T1000 (cell line): Measurements from ENCODE around the gene SLC1A2.

Experiments
- DNase-seq: peaks from one replicate; lab custom pipeline; 2025; ENCODE audit warnings: mixed read lengths; lab: John Stamatoyannopoulos, UW

Gene SLC1A2

DNA sequence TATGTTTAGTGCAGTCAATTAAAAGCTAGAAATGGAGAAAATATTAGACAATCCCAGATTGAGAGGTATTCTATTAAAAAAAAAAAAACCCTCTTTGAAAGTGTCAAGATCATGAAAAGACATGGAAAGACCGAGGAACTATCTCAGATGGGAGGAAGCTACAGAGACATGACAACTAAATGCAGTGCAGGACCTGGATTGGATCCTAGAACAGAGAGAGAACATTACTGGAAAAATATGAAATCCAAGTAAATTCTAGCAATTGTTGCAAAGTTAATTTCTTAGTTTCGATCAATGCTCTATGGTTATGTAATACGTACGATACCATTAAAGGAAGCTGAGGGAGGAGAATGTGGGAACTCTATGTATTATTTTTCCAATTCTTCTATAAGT, 43.2 kb downstream of the SLC1A2 start:
- no peak for DNase-seq

DNA sequence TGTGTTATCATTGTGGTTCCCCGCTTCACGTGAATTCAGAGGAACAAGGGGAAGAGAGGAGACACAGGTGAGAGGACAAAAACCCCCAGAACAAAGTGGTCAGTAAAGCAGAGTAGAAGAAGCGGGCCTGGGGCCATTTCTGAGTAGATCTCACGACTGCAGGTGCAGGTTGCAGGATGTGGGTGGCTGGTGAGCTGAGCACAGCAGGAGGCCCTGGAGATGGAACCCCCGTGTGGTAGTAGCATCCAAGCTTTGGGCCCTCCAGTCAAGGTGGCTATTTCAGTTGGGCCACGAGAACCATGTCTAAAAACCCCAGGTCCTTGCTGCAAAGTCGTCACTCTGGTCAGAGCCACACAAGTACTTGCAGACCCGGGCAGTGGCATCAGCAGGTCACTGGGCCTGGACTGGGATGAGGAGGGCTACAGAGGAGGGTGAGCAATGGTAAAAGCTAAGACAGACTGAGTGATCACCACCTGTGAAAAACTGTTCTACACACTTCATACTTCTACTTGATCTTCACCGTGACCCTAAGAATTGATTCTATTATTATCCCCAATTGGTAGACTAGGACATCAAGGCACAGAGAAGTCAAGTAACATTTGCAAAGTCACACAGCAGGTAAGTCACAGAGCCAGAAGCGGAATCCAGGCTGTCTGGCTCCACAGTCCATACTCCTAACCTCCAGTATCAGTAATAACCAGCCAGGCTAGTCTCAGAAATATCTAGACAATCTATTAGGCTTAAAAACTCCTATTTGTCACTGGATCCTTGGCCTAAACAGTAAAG, 43.8 kb downstream of the SLC1A2 start:
- no peak for DNase-seq

DNA sequence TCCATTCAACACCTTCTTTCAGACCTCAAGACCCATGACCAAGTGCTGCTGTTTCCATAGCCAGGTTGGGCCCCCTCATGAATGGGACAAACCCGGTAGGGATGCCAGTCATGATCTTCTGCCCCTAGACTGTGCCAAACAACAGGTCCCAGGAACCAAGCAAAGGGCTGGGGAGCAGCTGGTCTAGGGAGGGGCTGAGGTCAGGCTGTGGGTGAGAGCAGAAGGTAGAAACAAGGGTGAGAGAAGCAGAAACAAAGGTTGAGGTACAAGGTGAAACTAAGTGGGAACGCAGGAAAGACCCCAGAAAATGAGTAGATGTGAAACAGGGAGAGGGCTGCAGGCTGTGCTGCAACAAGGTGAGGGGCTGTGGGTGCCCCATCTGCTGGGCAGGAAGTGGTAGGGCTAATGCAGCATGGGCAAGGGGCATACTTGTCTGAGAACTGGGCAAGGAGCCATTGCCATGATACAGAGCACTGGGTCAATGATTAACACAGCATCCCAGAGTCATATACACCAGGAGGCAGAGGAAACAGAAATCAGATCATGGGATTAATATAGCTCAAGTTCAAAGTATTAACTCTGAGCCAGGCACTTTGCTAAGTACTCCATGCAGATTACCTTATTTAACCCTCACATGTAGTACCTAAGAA, 45.9 kb downstream of the SLC1A2 start:
- DNase-seq, result no peak

DNA sequence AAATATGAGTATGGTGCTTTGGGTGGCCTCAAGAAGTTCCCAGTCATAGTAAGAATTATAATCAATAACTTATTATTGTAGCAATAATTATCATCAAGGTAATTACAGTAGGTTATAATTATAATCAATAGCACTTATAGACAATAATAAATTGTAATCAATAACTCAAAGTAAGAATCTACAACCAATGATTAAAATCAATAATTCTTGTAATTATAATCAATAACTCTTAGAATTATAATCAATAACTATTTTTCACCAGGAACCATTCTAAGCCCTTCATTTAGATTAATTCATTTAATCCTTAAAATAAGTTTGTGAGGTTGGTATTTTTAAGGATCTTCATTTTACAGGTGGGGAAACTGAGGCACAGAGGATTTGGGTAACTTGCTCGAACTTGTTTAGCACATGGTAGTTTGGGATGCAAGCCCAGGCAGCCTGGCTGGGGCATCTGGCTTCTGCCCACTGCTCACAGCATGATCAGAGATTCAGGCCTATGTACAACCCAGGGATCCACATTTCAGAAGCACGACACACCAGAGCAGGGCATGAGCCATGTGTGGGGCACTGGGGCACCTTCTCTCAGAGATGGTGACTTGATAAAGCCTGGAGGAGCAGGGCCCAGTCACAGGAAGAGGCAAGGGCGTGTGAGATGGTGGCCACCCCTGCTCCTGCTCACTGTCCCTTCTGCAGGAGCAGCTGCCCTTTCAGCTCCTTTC, 46.6 kb downstream of the SLC1A2 start:
- DNase-seq, result no peak

DNA sequence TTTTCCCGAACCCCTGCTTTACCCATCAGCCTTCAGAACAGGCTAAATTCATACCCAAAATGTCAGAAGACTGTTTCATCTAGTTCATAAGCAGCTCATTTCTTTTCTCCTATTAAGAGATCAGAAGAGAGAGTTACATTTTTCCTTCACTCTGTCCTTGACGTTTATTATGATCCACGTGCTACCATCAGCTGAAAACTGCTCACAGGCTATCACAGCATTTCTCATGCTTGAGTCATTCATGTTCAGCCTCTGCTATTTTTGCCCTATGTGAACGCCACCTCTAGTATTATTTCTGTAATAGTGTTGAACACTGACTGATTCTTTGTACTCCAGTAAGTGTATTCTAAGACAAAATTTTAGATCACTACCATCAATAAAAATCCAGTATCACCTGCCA, 51.9 kb downstream of the SLC1A2 start:
- DNase-seq, result no peak

DNA sequence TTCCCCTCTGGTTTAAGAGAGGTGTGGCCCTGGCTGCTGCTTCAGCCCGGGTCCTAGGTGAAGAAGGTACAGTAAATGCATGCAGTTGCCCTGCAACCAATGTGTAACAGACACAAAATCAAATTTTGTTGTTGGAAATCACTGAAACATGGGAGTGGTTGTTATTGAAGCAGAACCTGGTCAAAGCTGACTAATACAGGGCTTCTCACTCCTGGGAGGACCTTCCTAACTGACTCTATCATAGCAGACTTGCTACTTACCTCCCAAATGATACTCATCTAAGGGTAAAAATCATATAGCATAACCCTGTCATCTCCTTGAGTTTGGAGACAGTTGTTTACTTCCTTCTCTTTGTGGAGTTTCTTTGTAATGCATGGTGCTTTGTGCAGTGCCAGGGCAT, 52.6 kb downstream of the SLC1A2 start:
- no peak for DNase-seq

DNA sequence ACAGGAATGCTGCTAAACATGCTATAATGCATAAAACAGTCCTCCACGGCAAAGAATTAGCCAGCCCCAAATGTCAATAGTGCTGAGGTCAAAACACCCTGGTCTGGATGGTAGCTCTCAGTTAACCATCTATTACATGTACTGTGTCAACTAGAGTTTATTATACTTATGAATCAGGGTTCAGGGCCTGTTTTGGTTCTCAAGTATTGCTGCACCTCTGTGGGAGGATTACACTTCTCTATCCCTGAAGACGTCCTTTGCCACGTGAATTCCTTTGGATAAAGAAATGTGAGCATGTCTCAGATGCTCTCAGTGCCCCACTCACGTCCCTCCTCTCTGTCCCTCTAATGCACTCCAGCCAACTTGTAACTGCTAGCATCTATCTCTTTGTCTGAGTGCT, 53.4 kb downstream of the SLC1A2 start:
- no peak for DNase-seq

DNA sequence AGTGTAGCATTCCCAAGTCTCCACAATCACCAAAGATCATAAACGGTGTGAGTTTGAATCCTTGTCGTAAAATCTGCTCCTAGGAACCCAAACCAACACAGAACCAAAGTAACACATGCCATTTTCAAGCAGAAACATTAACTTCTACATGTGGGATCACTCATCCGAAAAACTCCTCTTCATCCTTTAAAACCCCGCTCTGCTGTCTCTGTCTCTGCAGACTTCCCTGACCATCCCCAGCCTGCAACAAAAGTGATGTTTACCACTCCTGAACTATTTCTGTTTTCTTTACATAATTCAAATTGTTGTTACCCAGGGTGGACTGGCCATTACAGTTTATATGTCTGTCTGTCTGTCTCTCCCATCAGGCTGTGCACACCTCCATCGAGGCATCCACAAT, 54.0 kb downstream of the SLC1A2 start:
- no peak for DNase-seq

DNA sequence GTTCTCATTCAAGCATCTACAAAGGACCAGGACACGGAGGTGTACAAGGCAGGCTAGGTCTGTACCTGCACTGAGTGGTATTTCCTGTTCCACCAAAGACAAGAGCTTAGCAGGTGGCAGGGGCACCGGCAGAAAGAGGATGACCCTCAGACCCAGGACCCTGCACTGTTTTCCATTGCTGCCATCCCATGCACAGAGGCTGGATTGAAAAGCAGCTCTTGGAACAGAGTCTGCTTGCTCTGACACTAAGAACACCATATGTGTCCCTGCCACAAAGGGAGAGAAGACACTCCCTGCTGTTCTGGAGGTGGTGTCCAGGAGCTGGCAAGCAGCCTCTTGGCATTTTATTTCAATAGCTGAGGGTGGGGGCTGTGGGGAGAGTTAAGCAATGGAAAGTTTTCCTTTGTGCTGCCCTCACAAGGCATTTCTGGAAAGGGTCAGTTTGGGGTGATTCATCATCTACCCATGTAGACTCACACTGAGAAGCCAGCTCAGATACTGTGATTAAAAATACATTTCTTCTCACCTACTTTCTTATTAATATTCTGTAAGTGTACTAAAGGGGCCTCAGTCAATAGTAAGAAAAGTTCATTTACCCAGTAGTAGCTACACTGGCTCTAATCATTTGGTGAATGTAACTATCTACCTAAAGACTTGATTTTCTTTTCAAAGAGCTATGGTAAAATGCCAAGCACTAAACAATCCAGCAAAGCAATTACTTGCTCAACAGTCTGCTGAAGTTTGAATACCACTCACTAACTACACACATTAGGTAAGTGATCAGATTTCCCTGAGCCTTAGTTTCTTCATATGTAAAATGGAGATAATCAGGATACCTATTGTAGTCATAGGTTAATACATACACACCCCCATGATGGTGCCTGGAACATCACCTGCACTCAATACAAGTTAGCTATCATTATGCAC, 55.2 kb downstream of the SLC1A2 start:
- DNase-seq, result peak; percentile 48

DNA sequence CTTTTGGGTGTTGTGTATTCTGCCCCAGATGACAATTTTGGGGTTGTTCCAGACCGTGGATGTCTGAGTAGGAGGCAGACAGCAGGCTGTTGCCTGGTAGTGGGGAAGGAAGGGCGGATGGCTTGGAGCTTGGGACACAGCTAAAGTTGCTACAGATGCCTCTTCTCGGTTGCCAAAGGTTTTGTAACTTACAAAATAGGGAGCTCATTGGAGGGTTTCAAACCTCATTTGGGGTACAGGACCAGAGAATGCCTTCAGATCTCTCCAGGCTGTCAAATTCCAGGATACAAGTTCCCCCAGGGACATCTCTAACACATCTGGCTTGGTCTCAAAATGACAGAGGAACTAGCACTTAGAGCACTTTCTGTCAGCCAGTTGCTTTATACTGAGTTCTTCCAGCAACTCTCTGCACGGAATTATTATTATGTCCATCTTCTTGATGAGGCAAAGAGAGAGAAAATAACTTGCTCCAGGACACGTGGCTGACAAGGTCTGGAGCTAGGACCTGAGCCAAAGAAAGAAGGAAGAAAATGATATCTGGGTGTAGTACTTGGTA, 56.0 kb downstream of the SLC1A2 start:
- no peak for DNase-seq

DNA sequence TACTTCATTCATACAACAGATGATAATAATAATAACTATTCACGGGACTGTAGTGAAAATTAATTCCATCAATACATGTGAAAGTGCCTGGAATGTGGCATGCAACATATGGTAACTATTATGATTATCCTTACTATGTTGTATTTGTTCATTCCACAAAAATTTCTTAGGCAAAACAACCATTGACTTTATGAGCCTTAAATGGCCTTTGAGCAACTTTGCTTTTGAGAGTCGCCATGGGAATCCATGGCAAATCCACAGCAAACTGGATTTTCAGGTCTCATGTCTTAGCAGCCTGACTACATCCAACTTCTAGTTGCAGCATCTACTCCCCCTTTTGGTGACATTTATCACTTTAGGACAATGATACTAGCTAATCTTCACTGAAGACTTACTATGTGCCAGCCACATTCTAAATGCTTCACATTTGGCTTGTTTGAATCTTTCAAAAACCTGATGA, 56.8 kb downstream of the SLC1A2 start:
- DNase-seq, result no peak

DNA sequence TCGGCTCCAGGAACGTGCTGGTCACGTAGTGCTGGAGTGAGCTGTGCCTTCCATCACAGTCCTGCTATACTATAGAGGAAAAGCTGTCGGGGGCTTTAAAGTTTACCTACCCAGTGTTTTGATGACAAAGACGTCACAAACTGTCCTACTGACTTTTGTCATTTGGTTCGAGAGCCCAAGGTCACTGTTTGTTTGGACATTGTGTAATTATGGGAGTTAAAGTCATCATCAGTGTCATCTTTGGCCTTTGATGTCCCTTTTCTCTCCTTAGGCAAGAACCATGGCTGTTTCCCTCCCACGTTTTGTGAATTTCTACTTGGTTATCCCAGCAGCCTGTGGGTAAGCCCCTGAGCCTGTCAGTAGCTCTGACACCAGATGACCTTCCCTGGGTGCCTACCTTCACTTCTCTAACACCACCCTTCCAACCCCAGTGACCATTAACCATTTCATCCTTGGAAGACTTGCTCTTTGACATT, 59.3 kb downstream of the SLC1A2 start:
- DNase-seq, result no peak

DNA sequence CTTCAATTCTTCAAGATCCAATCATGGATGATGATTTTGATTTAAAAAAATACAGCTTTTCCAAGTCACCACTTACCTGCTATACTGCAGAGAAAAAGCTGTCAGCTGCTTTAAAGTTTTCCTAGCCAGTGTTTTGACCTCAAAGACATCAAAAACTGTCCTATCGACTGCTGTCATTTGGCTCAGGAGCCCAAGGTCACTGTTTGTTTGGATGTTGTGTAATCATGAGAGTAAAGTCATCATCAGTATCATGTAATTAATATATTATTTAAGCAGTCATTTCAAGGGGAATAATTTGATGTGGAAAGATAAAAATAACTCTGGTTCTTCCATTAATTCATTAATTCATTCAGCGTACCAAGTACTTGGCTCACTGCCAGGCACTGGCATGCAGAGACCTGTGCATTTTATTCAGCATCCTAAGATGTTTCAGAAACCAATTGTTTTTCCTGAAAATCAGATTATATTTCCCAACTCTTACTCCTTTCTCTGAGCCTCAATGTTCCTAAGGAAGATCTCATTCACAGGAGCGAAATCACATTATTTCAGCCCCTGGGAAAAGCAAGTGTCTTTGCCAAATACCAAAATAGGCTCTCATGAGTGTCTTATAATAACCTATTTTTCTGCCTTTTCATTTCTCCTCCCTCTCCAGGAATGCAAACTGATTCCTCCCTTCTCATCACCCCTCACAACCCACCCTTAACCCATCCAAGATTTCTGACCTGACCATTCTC, 59.9 kb downstream of the SLC1A2 start:
- no peak for DNase-seq

DNA sequence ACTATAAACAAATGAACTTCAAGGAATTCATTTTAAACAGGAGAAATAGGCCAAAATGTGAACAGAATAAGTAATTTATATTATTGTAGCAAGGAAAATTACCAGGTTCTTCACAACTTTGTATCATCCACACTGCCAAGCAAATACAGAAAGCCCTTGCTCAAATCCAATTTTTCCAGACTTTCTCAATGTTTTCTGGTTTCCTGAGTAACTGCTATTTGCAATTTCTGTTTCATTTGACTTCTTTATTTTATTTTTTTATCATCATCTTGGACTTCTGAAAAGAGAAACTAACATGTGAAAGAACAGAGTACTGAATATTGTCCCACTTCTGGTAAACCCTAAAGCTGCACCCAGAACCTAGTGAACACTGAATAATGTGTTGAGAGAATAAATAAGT, 61.0 kb downstream of the SLC1A2 start:
- DNase-seq, result no peak

DNA sequence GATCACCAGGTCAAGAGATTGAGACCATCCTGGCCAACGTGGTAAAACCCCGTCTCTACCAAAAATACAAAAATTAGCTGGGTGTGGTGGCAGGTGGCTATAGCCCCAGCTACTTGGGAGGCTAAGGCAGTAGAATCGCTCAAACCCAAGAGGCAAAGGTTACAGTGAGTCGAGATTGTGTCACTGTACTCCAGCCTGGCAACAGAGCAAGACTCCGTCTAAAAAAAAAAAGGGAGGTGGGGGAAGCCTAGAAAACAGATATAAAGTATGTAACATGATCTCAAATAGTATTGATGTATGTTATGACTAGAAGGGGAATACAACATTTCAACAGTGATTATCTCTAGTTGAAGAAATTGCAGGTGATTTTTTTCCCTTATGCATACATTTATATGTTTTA, 61.4 kb downstream of the SLC1A2 start:
- no peak for DNase-seq

DNA sequence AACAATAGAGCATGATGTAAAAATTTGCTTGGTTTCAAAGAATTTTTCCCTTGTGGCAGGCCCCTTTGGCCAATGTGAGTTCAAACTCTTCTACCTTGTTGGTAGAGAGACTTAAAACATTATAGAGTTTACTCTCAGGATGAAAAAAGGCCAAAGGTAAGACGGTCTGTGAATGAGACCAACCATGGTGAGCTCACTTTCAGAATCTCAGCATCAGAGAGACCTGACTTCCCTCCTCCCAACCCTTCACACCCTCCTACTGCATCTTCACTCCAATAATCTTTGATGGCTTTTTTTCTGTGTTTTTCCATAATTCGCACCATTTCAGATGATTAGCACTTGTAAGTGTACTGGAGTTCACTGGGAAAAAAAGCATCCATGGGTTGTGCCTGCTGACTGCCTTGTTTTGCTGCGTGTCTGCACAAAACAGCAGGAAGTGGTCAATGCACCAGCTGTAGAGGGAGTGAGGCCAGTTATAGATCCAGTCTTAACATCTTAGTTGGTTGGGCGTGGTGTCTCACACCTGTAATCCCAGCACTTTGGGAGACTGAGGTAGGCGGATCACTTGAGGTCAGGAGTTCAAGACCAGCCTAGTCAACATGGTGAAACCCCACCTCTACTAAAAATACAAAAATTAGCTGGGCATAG, 64.1 kb downstream of the SLC1A2 start:
- no peak for DNase-seq

DNA sequence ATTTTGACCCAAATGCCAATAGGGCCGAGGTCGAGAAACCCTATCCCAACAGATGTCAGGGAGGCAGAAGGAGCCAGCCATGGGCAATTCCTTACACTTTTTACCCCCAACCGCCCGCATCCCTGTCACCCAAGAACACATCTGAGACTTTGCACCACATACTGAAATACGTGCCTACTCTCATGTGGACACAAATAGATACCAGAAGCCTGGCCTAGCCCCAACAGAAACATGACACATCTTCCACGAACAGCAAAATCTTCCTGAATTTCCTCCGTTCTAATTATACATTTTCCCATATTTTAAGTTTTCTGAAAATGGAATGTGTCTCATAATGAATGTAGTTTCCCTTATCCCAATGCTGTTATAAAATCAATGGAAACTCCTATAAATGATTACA, 64.7 kb downstream of the SLC1A2 start:
- no peak for DNase-seq

DNA sequence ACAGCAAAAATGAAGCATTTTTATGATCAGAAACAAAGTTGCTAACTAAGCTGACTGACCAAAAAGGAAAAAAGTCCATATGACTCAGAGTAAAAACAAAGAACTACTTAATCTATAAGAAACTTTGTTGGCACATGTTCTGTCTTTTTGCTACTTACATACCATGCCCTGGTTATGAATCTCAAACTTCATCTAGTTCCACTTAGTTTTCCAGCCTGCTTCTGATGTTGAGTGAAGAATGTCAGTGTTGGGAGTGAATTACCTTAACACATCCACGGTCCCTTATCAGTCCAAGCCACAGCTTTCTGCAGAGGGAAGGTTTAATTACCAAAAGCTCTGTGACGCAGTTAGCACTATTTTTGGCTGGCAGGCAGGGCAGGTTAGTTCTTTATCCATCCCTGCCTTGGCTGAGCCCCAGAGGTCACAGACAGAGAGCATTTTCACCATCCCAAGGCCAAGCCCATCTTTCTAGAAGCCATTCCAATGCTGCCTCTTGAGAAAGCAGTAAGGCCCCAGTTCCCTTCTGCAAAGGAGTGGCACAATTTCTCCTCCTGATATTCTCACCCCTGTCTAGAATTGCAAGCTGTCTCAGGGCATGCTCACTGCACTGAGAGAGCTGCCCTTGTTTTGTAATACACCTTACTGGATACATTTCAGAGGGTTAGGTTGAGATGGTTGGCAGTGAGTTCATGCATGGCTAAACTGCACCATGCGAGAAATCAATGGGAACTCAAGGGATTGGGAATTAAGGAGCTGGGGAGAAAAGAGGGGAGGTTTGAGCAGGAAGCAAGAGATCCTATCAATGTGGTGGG, 67.1 kb downstream of the SLC1A2 start:
- DNase-seq, result no peak

DNA sequence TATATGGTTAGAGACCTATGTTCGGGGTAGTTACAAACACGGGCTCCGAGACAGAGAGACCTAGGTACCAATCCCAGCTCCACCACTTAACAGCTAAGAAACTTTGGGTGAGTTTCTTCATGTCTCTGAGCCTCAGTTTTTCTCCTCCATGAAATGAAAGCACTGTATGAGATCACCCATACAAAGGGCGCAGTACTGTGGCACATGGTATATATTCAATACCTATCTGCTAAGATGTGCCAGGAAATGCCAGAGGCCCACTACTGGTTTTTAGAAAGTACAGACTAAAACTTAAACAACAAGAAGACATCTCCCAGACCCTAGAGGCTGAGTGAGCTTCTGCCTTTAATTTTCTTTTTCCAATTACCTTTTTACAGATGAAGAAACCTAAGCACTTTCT, 69.5 kb downstream of the SLC1A2 start:
- DNase-seq, result no peak
